Upper lobe of right lung (tissue), 1 donor: Measurements from ENCODE around the gene NAA35. TPM values are rescaled to one million over a fixed set of nuclear protein-coding genes. Genes with fewer than 3 reads are reported as not detected.
A peak's percentile ranks its signal among the peaks of the same experiment; 100 is the strongest.

ENCODE experiments used
- ATAC-seq: fragments of 200-7000 bp; cut with Tn5 transposase; one replicate; pipeline ENCODE4 v1.9.1; 2020; ENCODE audit warnings: mild to moderate bottlenecking, moderate library complexity
- DNase-seq: peaks from one replicate; pipeline ENCODE4 v3.0.0-alpha.2; 2020
- H3K27ac ChIP-seq: fragments of 200-600 bp; one replicate; pipeline ENCODE4 v1.8.0; 2022
- H3K27me3 ChIP-seq: fragments of 200-600 bp; one replicate; pipeline ENCODE4 v1.8.0; 2022; ENCODE audit warnings: mild to moderate bottlenecking
- H3K36me3 ChIP-seq: fragments of 200-600 bp; one replicate; pipeline ENCODE4 v1.8.0; 2022
- H3K4me1 ChIP-seq: fragments of 200-600 bp; one replicate; pipeline ENCODE4 v1.8.0; 2022
- H3K4me3 ChIP-seq: fragments of 200-600 bp; one replicate; pipeline ENCODE4 v1.8.0; 2022; ENCODE audit warnings: mild to moderate bottlenecking
- H3K9me3 ChIP-seq: fragments of 200-600 bp; one replicate; pipeline ENCODE4 v1.8.0; 2022
- CTCF ChIP-seq: fragments of 200-600 bp; IDR thresholded peaks from one replicate; pipeline ENCODE4 v1.8.0; 2022; ENCODE audit warnings: antibody characterized with exemption
- intact Hi-C: fragments of 100-400 bp; cut with DNase I; formaldehyde crosslinking; loops from one replicate; pipeline ENCODE4 v1.11.0; 2022
- total RNA-seq: library from RNA; stranded (reverse); fragmentation: NEBNext Ultra II Directional; extraction: Animal tissue kit (Norgen Biotek cat#: 25700); gene quantifications from one replicate; pipeline ENCODE4 v1.2.1, GENCODE V29; 2021
- donor health status: DM: no; HTN: yes; CAD: no; lungs with severe emphysema.

NAA35 gene
- total RNA-seq, 1 donor from 2014 or later, result 20.3 TPM

DNA sequence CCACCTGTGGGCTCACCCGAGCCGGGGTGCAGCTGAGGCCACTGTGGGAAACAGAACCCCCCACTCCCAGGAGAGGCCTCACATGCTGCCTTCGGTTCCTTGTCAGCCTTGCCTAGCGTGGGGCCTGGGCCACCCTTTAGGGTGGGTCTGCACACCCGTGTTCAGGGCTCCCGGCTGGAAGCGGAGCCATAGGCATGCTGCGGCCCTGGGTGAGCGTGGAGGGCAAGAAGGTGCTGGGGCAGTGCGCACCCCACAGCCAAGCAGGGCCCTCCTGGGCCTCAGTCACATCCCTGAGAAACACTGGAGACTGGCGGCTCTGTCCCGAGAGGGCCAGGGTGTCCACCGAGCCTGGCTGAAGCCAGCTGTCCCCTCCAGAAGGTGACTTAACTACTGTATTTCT is 116.5 kb downstream of the NAA35 start:
- Histone ChIP-seq H3K27ac (no peak overlapping the region), H3K27me3 (no peaks in the 10 kb centered on the region), H3K9me3 (no peaks in the 10 kb centered on the region), H3K4me1 (no peaks in the 10 kb centered on the region), H3K36me3 (no peaks in the 10 kb centered on the region), H3K4me3 (no peak overlapping the region)
- ATAC-seq (no peak), DNase-seq (no peak)
- intact Hi-C loops, result no loop called here
- no peak for TF ChIP-seq CTCF

DNA sequence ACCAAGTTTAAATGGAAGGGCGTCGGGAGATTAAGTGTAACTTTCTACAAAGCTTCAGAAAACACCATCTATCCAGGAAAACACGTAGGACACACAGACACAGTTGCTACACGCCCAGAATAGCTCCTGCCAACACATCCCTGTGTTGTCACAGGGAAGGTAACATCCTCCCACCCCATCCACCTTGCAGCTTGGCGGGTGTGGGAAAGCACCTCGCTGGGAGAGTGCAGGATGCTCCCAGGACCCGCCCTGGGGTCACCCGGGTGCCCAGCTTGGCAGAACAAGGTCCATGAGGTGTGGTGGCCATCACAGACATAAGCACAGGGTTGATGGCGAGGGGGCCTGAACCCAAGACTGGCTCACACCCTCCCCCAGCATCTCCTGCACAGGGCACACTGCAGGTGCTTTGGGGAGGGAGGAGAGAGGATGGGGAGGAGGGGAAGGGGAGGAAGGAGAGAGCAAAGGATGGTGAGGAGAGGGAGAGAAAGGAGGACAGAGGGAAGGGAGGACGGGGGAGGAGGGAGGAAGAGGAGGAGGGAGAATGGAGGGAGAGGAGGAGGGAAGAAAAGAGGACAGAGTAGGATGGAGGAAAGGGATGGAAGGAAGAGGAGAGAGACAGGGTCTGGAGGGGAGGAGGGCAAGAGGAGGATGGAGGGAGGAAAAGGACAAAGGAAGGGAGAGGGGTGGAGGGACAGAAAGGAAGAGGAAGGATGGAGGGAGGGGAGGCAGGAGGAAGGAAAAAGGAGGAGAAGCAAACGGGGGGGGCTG is 121.2 kb downstream of the NAA35 start:
- Histone ChIP-seq H3K27me3 (no peaks in the 10 kb centered on the region), H3K36me3 (no peaks in the 10 kb centered on the region), H3K9me3 (no peaks in the 10 kb centered on the region), H3K4me1 (no peaks in the 10 kb centered on the region), H3K27ac (no peak overlapping the region), H3K4me3 (no peak overlapping the region)
- no peak for ATAC-seq
- no peak for DNase-seq
- intact Hi-C loops, result no loop called here
- TF ChIP-seq CTCF, result no peak

- ATAC-seq (peak; percentile 75), DNase-seq (no peak)
- intact Hi-C loops, result no loop called here
- Histone ChIP-seq H3K27me3 (no peaks in the 10 kb centered on the region), H3K4me3 (peak overlapping the region; percentile 33), H3K36me3 (no peaks in the 10 kb centered on the region), H3K27ac (no peak overlapping the region), H3K9me3 (no peaks in the 10 kb centered on the region), H3K4me1 (no peaks in the 10 kb centered on the region)
- TF ChIP-seq CTCF, result no peak
Observed at GRCh38 chr9:86062845-86063693, 122.1 kb downstream of the NAA35 start.

GRCh38 chr9:86064220-86064619 is 123.3 kb downstream of the NAA35 start:
- H3K27me3 ChIP-seq, result no peaks in the 10 kb centered on the region

More at GRCh38 chr9:86064220-86064619, 123.3 kb downstream of the NAA35 start:
- intact Hi-C loops, result no loop called here
- TF ChIP-seq CTCF, result no peak
- H3K4me3 ChIP-seq, result no peak overlapping the region
- no peak overlapping the region for H3K27ac ChIP-seq
- no peaks in the 10 kb centered on the region for H3K36me3 ChIP-seq
- no peak for DNase-seq
- ATAC-seq, result no peak
- no peaks in the 10 kb centered on the region for H3K9me3 ChIP-seq
- no peaks in the 10 kb centered on the region for H3K4me1 ChIP-seq
